Measurements from ENCODE around the gene MAP2K2.
A peak's percentile ranks its signal among the peaks of the same experiment; 100 is the strongest.
"Not testable (repeated sequence)": the region's sequence is repeated elsewhere in the genome, so short reads cannot be mapped to it uniquely, and the experiment has no call there.

The MAP2K2 gene

GRCh38 chr19:4130744-4131438 is 7.0 kb upstream of the MAP2K2 start:
- DNase-seq = no peak

DNA sequence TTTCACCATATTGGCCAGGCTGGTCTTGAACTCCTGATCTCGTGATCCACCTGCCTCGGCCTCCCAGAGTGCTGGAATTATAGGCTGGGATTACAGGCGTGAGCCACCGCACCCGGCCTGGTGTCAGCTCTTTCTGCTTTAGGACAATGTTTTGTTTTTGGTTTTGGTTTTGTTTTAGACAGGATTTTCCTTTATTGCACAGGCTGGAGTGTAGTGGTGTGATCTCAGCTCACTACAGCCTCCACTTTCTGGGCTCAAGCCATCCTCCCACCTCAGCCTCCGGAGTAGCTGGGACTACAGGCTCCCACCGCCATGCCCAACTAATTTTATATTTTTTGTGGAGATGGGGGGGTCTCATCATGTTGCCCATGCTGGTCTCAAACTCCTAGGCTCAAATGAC is 5.1 kb upstream of the MAP2K2 start:
- DNase-seq = not testable (repeated sequence)

DNA sequence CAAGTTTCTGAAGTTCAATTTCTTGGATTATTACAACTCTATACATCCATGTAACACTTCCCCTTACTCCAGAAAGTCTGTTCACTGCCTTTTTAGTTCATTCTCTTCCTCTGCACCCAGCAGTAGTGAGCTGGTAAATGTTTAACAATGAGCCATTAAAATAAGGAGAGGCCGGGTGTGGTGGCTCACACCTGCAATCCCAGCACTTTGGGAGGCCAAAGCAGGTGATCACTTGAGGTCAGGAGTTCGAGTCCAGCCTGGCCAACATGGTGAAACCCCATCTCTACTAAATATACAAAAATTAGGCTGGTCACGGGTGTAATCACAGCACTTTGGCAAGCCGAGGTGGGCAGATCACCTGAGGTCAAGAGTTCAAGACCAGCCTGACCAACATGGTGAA is 3.4 kb upstream of the MAP2K2 start:
- not testable (repeated sequence) for DNase-seq

GRCh38 chr19:4124638-4125037 is 716 bp upstream of the MAP2K2 start:
- DNase-seq = no peak

GRCh38 chr19:4122480-4122879 is 1.4 kb downstream of the MAP2K2 start:
- DNase-seq = no peak

GRCh38 chr19:4121815-4122214 is 2.1 kb downstream of the MAP2K2 start:
- no peak for DNase-seq

GRCh38 chr19:4121273-4121612 is 2.7 kb downstream of the MAP2K2 start:
- DNase-seq = no peak

DNA sequence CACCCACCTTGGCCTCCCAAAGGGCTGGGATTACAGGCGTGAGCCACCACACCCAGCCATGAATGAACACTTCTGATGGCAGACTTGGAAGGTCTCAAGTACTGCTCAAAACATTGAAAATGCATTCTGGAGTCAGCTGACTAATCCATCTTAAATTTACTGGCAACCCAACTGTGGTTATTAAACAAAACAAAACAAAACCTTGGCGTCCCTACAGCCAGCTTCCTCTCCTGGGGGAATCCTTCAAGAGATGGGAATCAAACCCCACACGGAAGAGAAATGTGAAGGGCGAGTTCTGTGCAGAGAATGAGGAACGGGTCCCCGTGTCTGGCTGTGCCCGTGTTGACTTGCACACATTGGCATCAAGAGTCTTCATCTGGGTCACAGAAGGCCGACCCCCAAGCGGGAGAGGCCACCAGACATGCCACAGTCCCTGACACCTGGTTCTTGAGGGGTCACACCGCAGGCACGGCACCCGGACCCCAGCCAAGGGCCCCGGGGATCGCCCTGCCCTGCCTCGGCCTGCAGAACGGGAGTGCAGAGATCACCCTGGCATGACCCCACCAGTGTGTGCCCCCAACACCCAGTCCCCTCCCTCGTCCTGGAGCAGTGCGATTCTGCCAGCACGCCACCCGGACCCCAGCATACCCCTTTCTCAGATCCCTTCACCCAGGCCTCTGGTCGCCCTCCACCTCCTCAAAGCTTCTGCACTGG is 3.2 kb downstream of the MAP2K2 start:
- no peak for DNase-seq

- no peak for DNase-seq
Observed at GRCh38 chr19:4119763-4120162, 4.2 kb downstream of the MAP2K2 start.

DNA sequence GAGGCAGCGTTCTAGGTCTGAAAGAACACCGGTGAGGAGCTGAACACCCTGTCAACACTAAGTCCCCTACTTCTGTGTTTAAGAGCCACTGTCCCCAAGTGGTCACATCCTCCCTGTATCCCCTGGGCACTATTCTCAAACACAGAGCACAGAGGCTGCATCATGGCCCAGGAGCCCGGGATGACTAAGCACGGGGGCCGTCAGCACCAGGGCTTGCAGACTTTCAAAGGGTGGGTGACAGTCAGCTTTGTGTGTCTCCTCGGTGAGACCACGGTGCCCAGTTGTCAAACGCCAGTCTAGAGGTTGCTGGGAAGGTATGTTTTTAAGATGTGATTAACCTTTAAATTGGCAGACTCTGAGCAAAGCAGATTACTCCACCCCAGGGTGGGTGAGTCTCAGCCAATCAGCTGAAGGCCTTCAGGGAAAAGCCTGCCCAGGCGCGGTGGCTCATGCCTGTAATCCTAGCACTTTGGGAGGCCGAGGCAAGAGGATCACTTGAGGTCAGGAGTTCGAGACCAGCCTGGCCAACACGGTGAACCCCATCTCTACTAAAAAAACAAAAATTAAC is 8.0 kb downstream of the MAP2K2 start:
- no peak for DNase-seq

GRCh38 chr19:4115050-4115817 is 8.7 kb downstream of the MAP2K2 start:
- DNase-seq = peak; percentile 55

DNA sequence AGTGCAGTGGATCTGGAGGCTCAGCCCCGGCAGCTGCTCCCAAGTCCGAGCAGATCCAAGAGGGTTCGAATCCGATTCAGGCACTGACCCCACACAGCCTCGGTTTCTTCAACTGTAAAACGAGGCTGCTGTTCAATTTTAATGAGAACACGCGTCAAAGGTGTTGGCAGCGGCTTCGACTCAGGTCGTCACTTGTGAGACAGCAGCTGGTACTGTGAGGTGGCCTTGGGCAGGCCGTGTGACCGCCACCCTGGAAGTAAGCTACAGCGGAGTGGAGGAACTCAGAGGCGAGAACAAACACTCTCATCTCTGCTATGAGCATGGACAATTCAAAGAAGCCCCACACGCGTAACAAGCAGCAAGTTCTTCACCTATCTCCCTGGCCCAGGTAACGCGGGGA is 9.7 kb downstream of the MAP2K2 start:
- DNase-seq = no peak

GRCh38 chr19:4113398-4114088 is 10.4 kb downstream of the MAP2K2 start:
- no peak for DNase-seq

GRCh38 chr19:4112367-4112766 is 11.6 kb downstream of the MAP2K2 start:
- DNase-seq = no peak

- DNase-seq = no peak
Observed at GRCh38 chr19:4109626-4109945, 14.3 kb downstream of the MAP2K2 start.

DNA sequence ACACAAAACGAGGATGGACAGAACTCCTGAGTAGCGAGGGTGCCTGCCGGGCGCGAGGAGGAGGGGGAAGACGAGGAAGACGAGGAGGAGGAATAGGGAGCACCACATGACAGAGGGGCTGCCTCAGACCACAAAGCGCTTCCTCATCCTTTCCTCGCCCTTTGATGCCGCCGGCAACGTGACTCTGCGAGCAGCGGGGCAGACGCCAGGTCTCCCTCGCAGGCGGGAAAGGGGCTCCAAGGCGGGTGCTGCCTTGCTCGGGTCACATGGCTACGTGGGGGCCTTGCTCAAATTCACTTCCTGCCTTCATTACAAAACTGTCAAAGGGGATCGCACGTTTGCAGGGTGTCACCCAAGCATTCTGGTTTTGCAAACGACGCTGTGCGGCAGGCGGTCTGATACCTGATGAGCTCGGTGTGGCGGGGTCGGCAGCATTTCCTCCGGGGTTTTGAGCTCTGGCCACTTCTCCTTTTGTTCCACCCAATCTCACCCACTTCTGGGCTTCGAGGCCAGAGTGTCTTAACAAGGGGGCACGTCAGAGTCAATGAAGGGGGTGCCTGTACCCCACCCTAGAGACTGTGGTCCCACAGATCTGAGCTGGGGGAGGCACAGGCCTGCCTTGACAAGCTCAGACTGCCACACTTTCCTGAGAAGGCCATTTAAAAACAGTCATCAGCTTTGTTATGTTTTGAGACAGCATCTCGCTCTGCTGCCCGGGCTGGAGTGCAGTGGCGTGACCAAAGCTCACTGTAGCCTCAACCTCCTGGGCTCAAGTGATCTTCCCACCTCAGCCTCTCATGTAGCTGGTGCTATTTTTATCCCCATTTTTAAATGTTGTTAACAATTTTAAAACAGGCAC is 14.9 kb downstream of the MAP2K2 start:
- DNase-seq = peak; percentile 51

GRCh38 chr19:4103080-4103433 is 20.9 kb downstream of the MAP2K2 start:
- no peak for DNase-seq

GRCh38 chr19:4102339-4103079 is 21.4 kb downstream of the MAP2K2 start:
- no peak for DNase-seq

GRCh38 chr19:4101496-4101770 is 22.5 kb downstream of the MAP2K2 start:
- DNase-seq = no peak

GRCh38 chr19:4100647-4101495 is 23.1 kb downstream of the MAP2K2 start:
- no peak for DNase-seq

Measured in stimulated activated CD4-positive, alpha-beta T cell treated with anti-CD3 and anti-CD28 coated beads, Interleukin-4, amount 100 ng/mL, for 24 hours (primary cell).